Activated B cell treated with CpG ODN at 0.5 μM for 24 hours (primary cell): ENCODE measurements around the gene PPP1R37. TPM values are rescaled to one million over a fixed set of nuclear protein-coding genes. Genes with fewer than 3 reads are reported as not detected.

Source experiments
- ATAC-seq: fragments of 200-7000 bp; cut with Tn5 transposase; one replicate; pipeline ENCODE4 v1.10.0; 2021; ENCODE audit warnings: low read depth, mild to moderate bottlenecking, moderate library complexity
- CTCF ChIA-PET: fragments of 350-600 bp; sonication (Branson Sonifier 250); formaldehyde crosslinking; loops from one replicate; lab custom pipeline; 2021; ENCODE audit warnings: antibody characterized with exemption; lab: Charles Lee
- POLR2A ChIA-PET: fragments of 350-600 bp; sonication (Branson Sonifier 250); formaldehyde crosslinking; loops from one replicate; lab custom pipeline; 2021; ENCODE audit warnings: antibody characterized with exemption; lab: Charles Lee
- DNase-seq: peaks from one replicate; pipeline ENCODE4 v3.0.0; 2022
- H3K27ac Mint-ChIP-seq: one replicate; pipeline ENCODE4 v1.8.0; 2020; ENCODE audit warnings: mixed read lengths
- H3K27me3 Mint-ChIP-seq: one replicate; pipeline ENCODE4 v1.8.0; 2021; ENCODE audit warnings: mixed read lengths
- H3K36me3 Mint-ChIP-seq: one replicate; pipeline ENCODE4 v1.8.0; 2021; ENCODE audit warnings: low read depth, mixed read lengths
- H3K4me1 Mint-ChIP-seq: one replicate; pipeline ENCODE4 v1.8.0; 2021; ENCODE audit warnings: mixed read lengths
- H3K4me3 Mint-ChIP-seq: one replicate; pipeline ENCODE4 v1.8.0; 2020; ENCODE audit warnings: mild to moderate bottlenecking, mixed read lengths
- H3K9me3 Mint-ChIP-seq: one replicate; pipeline ENCODE4 v1.8.0; 2020; ENCODE audit warnings: mixed read lengths
- intact Hi-C: fragments of 100-400 bp; cut with micrococcal nuclease; formaldehyde crosslinking; loops from one replicate; pipeline ENCODE4 v1.15.1; 2024
- total RNA-seq: library from RNA; stranded (reverse); gene quantifications from 2 replicates; pipeline ENCODE4 v1.2.3, GENCODE V29; 2022
- TF ChIP-seq, protein P1 (sequence below): fragments of 200-600 bp; IDR thresholded peaks from one replicate; pipeline ENCODE4 v1.8.0; 2022; ENCODE audit warnings: antibody characterized with exemption, mild to moderate bottlenecking

Gene PPP1R37
- total RNA-seq, 1 donor from 2014 or later: 27.2 TPM

DNA sequence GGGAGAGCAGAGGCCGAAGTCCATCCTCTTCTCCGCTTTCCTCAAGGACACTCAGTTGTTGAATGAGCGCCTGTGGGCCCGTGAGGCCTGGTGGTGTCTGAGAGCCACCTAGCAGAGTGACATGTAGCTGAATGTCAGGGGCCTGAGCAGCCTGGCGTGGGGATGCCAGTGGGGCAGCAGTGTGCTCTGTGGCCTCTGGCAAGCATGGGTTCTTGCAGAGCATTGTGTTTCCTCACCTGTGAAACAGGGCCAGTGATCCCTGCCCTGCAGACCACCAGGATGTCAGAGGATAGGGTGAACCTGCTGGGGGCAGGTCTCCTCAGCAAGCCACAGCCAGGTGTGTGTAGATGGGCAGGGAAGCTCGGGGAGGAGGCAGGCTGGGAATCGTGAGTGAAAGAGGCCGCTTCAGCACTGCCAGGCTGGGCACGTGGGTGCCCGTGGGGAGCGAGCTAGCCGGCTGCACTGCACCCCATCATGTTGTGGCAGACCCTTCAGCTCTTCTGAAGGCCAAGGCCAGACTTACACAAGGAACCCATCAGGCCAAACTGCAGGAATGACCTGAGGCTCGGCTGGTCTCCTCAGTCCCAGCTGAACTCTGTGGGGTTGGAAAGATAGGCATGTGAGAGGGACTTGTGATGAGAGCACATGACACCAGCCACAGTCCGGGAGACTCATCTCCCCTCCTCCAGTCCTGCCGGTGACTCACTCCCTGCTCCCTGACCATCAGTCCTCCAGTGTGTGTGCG, 5.0 kb downstream of the PPP1R37 start:
- POLR2A ChIA-PET: interaction anchor here (1.3 kb wide), 1 partner anchor 18 kb away, joined by 3 read pairs; the partner anchor contains the start of gene GEMIN7
- no peaks in the 10 kb centered on the region for H3K27me3 Mint-ChIP-seq
- TF ChIP-seq, protein P1, sequence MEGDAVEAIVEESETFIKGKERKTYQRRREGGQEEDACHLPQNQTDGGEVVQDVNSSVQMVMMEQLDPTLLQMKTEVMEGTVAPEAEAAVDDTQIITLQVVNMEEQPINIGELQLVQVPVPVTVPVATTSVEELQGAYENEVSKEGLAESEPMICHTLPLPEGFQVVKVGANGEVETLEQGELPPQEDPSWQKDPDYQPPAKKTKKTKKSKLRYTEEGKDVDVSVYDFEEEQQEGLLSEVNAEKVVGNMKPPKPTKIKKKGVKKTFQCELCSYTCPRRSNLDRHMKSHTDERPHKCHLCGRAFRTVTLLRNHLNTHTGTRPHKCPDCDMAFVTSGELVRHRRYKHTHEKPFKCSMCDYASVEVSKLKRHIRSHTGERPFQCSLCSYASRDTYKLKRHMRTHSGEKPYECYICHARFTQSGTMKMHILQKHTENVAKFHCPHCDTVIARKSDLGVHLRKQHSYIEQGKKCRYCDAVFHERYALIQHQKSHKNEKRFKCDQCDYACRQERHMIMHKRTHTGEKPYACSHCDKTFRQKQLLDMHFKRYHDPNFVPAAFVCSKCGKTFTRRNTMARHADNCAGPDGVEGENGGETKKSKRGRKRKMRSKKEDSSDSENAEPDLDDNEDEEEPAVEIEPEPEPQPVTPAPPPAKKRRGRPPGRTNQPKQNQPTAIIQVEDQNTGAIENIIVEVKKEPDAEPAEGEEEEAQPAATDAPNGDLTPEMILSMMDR: no peak
- CTCF ChIA-PET: no interaction called here
- H3K27ac Mint-ChIP-seq: no peak overlapping the region
- H3K9me3 Mint-ChIP-seq: no peaks in the 10 kb centered on the region
- no peak overlapping the region for H3K4me3 Mint-ChIP-seq
- intact Hi-C loops: no loop called here
- no peak for DNase-seq
- H3K4me1 Mint-ChIP-seq: peaks cover 55% of the 10 kb centered on the region
- H3K36me3 Mint-ChIP-seq: peaks cover 5% of the 10 kb centered on the region
- no peak for ATAC-seq

- TF ChIP-seq, protein P1: no peak
These were observed 5.8 kb downstream of the PPP1R37 start for GRCh38 chr19:45098521-45099466.

DNA sequence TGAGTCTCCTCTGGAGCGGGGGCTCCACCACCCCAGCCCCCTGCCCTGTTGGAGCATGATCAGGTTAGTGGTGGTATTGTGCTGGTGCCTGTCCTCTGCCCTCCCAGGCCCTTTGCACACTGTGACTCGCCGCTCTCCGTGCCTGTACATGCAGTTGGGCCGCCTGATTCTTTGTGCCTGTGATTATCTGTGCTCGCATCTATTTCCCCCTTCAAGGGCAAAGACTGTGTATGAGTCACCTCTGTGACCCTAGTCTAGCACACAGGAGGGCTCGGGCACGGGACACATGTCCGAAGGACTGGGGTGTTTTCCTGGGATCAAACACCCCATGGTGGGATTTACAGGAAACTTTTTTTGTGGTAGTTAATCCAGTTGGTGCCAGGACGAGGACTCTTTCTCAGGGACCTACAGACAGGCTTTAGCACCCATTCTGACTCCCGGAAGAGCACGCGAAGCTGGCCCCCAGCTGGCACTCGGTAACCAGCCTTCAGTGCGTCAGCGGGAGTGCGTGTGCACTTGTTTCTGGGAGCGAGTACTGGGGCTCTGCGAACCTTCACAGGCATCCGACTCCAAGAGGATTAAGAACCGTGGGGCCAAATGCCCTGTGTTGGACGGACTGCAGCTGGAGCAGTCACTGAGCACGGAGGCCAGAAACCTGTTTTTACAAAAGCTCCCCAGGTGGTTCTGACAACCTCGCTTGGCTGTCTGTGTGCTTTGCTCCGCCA, 6.7 kb downstream of the PPP1R37 start:
- no peak overlapping the region for H3K27ac Mint-ChIP-seq
- H3K4me3 Mint-ChIP-seq: no peak overlapping the region
- TF ChIP-seq, protein P1: no peak
- H3K36me3 Mint-ChIP-seq: peaks cover 3% of the 10 kb centered on the region
- ChIA-PET POLR2A (no interaction called here), CTCF (no interaction called here)
- H3K4me1 Mint-ChIP-seq: peaks cover 57% of the 10 kb centered on the region
- H3K9me3 Mint-ChIP-seq: no peaks in the 10 kb centered on the region
- DNase-seq: no peak
- no peaks in the 10 kb centered on the region for H3K27me3 Mint-ChIP-seq
- intact Hi-C loops: no loop called here
- no peak for ATAC-seq

More at GRCh38 chr19:45098521-45099466, 5.8 kb downstream of the PPP1R37 start:
- ATAC-seq: no peak
- Mint-ChIP-seq H3K36me3 (peaks cover 4% of the 10 kb centered on the region), H3K27me3 (no peaks in the 10 kb centered on the region), H3K27ac (no peak overlapping the region), H3K4me3 (no peak overlapping the region), H3K4me1 (peaks cover 57% of the 10 kb centered on the region), H3K9me3 (no peaks in the 10 kb centered on the region)
- CTCF ChIA-PET: no interaction called here
- no peak for DNase-seq
- POLR2A ChIA-PET: interaction anchor here (1.3 kb wide), 1 partner anchor 19 kb away, joined by 3 read pairs; the partner anchor contains the start of gene GEMIN7
- intact Hi-C loops: no loop called here

- Mint-ChIP-seq H3K36me3 (peaks cover 3% of the 10 kb centered on the region), H3K27ac (no peak overlapping the region), H3K4me1 (peaks cover 59% of the 10 kb centered on the region), H3K4me3 (no peak overlapping the region), H3K9me3 (no peaks in the 10 kb centered on the region), H3K27me3 (no peaks in the 10 kb centered on the region)
- CTCF ChIA-PET: no interaction called here
- intact Hi-C loops: no loop called here
- POLR2A ChIA-PET: no interaction called here
- DNase-seq: no peak
- TF ChIP-seq, protein P1: no peak
- no peak for ATAC-seq
These were observed 7.2 kb downstream of the PPP1R37 start for GRCh38 chr19:45100201-45100600.
